GM19025 (cell line): ENCODE data around the gene PYM1.
"Not testable (repeated sequence)": the region's sequence is repeated elsewhere in the genome, so short reads cannot be mapped to it uniquely, and the experiment has no call there.

Experiments used
- ATAC-seq: cut with Tn5 transposase; IDR thresholded peaks from one replicate; pipeline ENCODE4 v1.9.1; 2021; ENCODE audit warnings: mild to moderate bottlenecking, low read depth, moderate library complexity; ENCODE audit not compliant: unreplicated experiment

PYM1 gene

GRCh38 chr12:55940065-55940732, 12.5 kb upstream of the PYM1 start:
- ATAC-seq: peak; percentile 98

GRCh38 chr12:55938826-55939501, 11.3 kb upstream of the PYM1 start:
- no peak for ATAC-seq

- no peak for ATAC-seq
Measured at GRCh38 chr12:55937981-55938380, 10.3 kb upstream of the PYM1 start.

GRCh38 chr12:55935738-55936151, 8.1 kb upstream of the PYM1 start:
- no peak for ATAC-seq

- no peak for ATAC-seq
Measured at GRCh38 chr12:55934773-55935172, 7.1 kb upstream of the PYM1 start.

- no peak for ATAC-seq
Measured at GRCh38 chr12:55933799-55934742, 6.4 kb upstream of the PYM1 start.

GRCh38 chr12:55933169-55933798, 5.6 kb upstream of the PYM1 start:
- no peak for ATAC-seq

- no peak for ATAC-seq
Measured at GRCh38 chr12:55932551-55932910, 4.8 kb upstream of the PYM1 start.

GRCh38 chr12:55931780-55932550, 4.3 kb upstream of the PYM1 start:
- no peak for ATAC-seq

GRCh38 chr12:55931317-55931779, 3.7 kb upstream of the PYM1 start:
- ATAC-seq: no peak

GRCh38 chr12:55930771-55931316, 3.1 kb upstream of the PYM1 start, which contains the start of gene DGKA:
Gene DGKA, plus strand, starts transcription at chr12:55931162. Its CDS starts 5,342 bp downstream, at chr12:55936504.
- ATAC-seq: no peak

GRCh38 chr12:55929306-55929791, 1.7 kb upstream of the PYM1 start:
- peak; percentile 22 for ATAC-seq

GRCh38 chr12:55926738-55927587, 731 bp downstream of the PYM1 start:
- ATAC-seq: peak; percentile 35

- ATAC-seq: no peak
Measured at GRCh38 chr12:55925870-55926737, 1.6 kb downstream of the PYM1 start.

GRCh38 chr12:55925371-55925770, 2.3 kb downstream of the PYM1 start:
- no peak for ATAC-seq

GRCh38 chr12:55923648-55924047, 4.0 kb downstream of the PYM1 start:
- not testable (repeated sequence) for ATAC-seq

- no peak for ATAC-seq
Measured at GRCh38 chr12:55922126-55922525, 5.6 kb downstream of the PYM1 start.
